SU-DHL-6 (cell line): Measurements from ENCODE around the gene ELN.

ENCODE experiments used
- EZH2phosphoT487 ChIP-seq: fragments of 200-600 bp; sonication (generic), shearing (Covaris generic); conservative IDR thresholded peaks from 2 replicates; pipeline ENCODE4 v1.6.1; 2018; ENCODE audit warnings: mild to moderate bottlenecking, antibody characterized with exemption, low read length, moderate library complexity, mixed read lengths
- TF ChIP-seq, protein P1 (sequence below): fragments of 200-600 bp; sonication (generic); IDR thresholded peaks from one replicate; pipeline ENCODE4 v1.5.1; 2017; ENCODE audit warnings: antibody characterized with exemption, mild to moderate bottlenecking, low read length, moderate library complexity; ENCODE audit not compliant: insufficient read depth, poor library complexity, severe bottlenecking

DNA sequence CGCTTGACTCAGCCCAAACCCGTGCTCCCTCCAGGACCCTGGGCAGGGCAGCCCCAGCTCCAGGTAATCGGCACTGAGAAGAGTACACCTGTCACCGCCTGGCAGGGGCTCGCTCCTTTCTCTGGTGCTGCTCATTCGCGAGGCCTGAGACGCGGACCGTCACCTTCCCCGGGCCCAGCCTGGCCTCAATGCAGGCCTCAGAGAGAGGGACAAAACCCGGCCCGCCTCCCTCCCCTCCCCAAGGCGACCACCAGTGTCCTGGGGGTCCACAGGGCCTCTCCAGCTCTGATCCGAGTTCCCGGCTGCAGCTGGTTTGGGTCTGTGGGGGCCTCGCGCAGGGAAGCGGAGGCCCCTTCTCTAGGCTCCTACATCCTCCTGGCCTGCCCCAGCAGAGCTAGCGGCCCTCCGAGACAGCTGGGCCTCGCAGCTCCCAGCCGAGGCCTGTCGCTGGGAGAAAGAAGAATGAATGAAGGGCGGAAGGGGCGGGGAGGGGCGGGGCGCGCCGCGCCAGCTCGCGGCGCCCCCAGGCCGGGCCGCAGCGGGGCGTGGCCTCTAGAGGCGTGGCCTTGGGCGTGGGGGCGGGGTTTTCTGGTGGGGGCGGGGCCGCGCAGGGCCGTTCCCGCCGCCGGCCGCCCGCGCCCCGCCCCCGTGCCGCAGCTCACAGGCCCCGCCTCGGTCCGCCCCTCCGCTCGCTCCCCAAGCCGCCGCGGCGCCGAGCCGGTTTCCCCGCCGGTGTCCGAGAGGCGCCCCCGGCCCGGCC lies 55.3 kb downstream of the ELN start, which contains the start of gene LIMK1:
- TF ChIP-seq, protein P1, sequence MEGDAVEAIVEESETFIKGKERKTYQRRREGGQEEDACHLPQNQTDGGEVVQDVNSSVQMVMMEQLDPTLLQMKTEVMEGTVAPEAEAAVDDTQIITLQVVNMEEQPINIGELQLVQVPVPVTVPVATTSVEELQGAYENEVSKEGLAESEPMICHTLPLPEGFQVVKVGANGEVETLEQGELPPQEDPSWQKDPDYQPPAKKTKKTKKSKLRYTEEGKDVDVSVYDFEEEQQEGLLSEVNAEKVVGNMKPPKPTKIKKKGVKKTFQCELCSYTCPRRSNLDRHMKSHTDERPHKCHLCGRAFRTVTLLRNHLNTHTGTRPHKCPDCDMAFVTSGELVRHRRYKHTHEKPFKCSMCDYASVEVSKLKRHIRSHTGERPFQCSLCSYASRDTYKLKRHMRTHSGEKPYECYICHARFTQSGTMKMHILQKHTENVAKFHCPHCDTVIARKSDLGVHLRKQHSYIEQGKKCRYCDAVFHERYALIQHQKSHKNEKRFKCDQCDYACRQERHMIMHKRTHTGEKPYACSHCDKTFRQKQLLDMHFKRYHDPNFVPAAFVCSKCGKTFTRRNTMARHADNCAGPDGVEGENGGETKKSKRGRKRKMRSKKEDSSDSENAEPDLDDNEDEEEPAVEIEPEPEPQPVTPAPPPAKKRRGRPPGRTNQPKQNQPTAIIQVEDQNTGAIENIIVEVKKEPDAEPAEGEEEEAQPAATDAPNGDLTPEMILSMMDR, result no peak
- no peak for TF ChIP-seq EZH2phosphoT487
